GM19193 (cell line): Measurements from ENCODE around the gene ASPHD2.

ENCODE experiments used
- POLR2A ChIP-seq: IDR thresholded peaks from 4 replicates; pipeline ENCODE4 v1.6.1; 2011; ENCODE audit not compliant: insufficient read depth, insufficient read length; ENCODE audit errors: extremely low read depth

The ASPHD2 gene

DNA sequence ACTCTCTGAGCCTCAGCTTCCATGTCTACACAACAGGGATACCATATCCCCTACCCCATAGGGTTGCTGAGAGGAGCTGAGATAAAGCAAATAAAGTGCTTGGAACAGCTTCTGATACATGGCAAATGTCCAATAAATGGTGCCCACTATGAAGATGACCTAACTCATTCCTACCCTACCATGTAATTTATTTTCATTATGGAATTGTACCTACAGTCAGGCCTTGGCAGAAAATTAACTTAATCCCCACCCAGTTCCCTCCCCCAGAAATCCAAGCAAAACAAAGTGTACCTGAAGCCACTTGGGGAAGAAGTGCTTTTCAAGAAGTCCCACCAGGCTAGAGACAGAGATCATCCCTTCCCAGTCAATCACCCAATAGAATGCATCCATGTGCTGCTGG, 65.4 kb downstream of the ASPHD2 start:
- TF ChIP-seq POLR2A: no peak
